Neural progenitor cell (in vitro differentiated cells): ENCODE results near the gene RASSF4. TPM values are rescaled to one million over a fixed set of nuclear protein-coding genes. Genes with fewer than 3 reads are reported as not detected.

Source experiments
- DNase-seq: peaks from one replicate; pipeline ENCODE4 v3.0.0-alpha.2; 2016; ENCODE audit warnings: low spot score
- H2AFZ ChIP-seq: fragments of 200-600 bp; sonication (generic); replicated peaks from 2 replicates; pipeline ENCODE4 v1.6.1; 2016; ENCODE audit warnings: antibody characterized with exemption
- H3F3A ChIP-seq: fragments of 200-600 bp; sonication (generic); 2 replicates; pipeline ENCODE4 v1.6.1; 2016; ENCODE audit warnings: antibody characterized with exemption, low read depth
- H3K27ac ChIP-seq: fragments of 200-600 bp; sonication (generic); 2 replicates; pipeline ENCODE4 v1.5.1; 2016; ENCODE audit warnings: mild to moderate bottlenecking
- H3K27me3 ChIP-seq: fragments of 200-600 bp; sonication (generic); 2 replicates; pipeline ENCODE4 v1.6.1; 2016; ENCODE audit warnings: mild to moderate bottlenecking, moderate library complexity
- H3K36me3 ChIP-seq: fragments of 200-600 bp; sonication (generic); 2 replicates; pipeline ENCODE4 v1.5.1; 2016
- H3K4me1 ChIP-seq: fragments of 200-600 bp; sonication (generic); 2 replicates; pipeline ENCODE4 v1.6.1; 2016; ENCODE audit warnings: mixed run types
- H3K4me2 ChIP-seq: fragments of 200-600 bp; sonication (generic); 2 replicates; pipeline ENCODE4 v1.6.1; 2016
- H3K4me3 ChIP-seq: fragments of 200-600 bp; sonication (generic); 2 replicates; pipeline ENCODE4 v1.5.1; 2016
- H3K79me2 ChIP-seq: fragments of 200-600 bp; sonication (generic); 2 replicates; pipeline ENCODE4 v1.6.1; 2016; ENCODE audit warnings: low read depth
- H3K9ac ChIP-seq: fragments of 200-600 bp; sonication (generic); 2 replicates; pipeline ENCODE4 v1.6.1; 2016
- H3K9me3 ChIP-seq: fragments of 200-600 bp; sonication (generic); 2 replicates; pipeline ENCODE4 v1.5.1; 2016; ENCODE audit warnings: low read depth
- H4K20me1 ChIP-seq: fragments of 200-600 bp; sonication (generic); 2 replicates; pipeline ENCODE4 v1.6.1; 2016; ENCODE audit warnings: low read depth
- H3K27ac Mint-ChIP-seq: 3 replicates; pipeline ENCODE4 v1.8.0; 2021; ENCODE audit warnings: mixed read lengths
- H3K27me3 Mint-ChIP-seq: 2 replicates; pipeline ENCODE4 v1.8.0; 2022; ENCODE audit warnings: low read depth, mild to moderate bottlenecking, inconsistent platforms, moderate library complexity, mixed read lengths; ENCODE audit not compliant: insufficient read depth
- H3K36me3 Mint-ChIP-seq: 3 replicates; pipeline ENCODE4 v1.8.0; 2021; ENCODE audit warnings: mixed read lengths
- H3K4me1 Mint-ChIP-seq: 3 replicates; pipeline ENCODE4 v1.8.0; 2021; ENCODE audit warnings: mixed read lengths
- H3K4me3 Mint-ChIP-seq: 3 replicates; pipeline ENCODE4 v1.8.0; 2021; ENCODE audit warnings: mild to moderate bottlenecking, moderate library complexity, mixed read lengths
- H3K9me3 Mint-ChIP-seq: 3 replicates; pipeline ENCODE4 v1.8.0; 2020; ENCODE audit warnings: mixed read lengths
- EZH2 ChIP-seq: fragments of 200-600 bp; sonication (generic); IDR thresholded peaks from 2 replicates; pipeline ENCODE4 v1.6.1; 2017; ENCODE audit warnings: antibody characterized with exemption, mild to moderate bottlenecking, moderate library complexity
- EZH2phosphoT487 ChIP-seq: fragments of 200-600 bp; sonication (generic); IDR thresholded peaks from 2 replicates; pipeline ENCODE4 v1.6.1; 2017; ENCODE audit warnings: antibody characterized with exemption
- total RNA-seq: library from RNA; depleted of rRNA; stranded (reverse); fragments of >200 nt; gene quantifications from 2 replicates; pipeline ENCODE4 v1.2.3, GENCODE V29; 2015; ENCODE audit warnings: low replicate concordance
- TF ChIP-seq, protein P1 (sequence below): fragments of 200-600 bp; sonication (generic); IDR thresholded peaks from 2 replicates; pipeline ENCODE4 v1.5.1; 2017; ENCODE audit warnings: antibody characterized with exemption, mild to moderate bottlenecking

The RASSF4 gene
- total RNA-seq, 1 donor from 2014 or later: 3.1 TPM

DNA sequence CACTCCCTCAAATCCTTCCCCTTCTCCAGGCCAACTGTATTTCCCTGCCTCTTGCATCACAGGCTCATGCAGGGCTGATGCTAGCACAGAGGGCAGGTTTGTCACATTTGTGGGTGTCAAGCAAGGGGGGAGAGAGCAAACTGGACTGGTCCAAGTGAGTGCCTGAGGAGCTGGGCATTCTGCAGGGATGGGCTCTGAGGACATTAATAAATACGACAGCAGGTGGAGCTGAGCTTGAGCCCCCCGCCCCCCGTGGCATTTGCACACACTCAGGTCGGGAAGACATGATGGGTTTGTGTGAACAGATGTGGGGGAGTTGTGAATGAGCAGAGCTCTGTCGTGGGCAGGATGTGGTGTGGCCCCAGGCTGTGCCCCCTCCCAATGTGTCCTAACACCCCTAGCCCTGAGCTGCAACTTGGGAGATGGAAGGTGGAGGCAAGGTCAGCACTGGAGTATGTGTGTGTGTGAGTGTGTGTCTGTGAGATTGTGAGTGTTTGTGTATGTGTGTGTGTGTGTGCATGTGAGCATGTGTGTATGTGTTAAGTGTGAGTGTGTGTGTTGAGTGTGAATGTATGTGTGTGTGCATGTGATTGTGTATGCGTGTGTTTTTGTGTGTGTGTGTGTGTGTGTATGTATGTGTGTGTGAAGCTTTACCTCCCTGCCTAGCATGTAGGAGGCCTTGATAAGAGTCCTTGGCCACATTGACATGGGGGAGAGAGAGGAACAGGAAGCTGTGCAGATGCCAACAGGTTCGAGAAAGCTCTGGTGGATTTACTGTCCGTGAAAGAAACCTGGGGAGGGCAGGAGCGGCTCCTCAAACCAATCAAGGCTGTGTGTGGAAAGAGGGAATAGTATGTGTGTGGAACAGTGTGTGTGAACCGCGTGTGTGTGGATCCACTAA lies 9.1 kb downstream of the RASSF4 start:
- TF ChIP-seq EZH2: no peak
- TF ChIP-seq EZH2phosphoT487: no peak
- TF ChIP-seq, protein P1, sequence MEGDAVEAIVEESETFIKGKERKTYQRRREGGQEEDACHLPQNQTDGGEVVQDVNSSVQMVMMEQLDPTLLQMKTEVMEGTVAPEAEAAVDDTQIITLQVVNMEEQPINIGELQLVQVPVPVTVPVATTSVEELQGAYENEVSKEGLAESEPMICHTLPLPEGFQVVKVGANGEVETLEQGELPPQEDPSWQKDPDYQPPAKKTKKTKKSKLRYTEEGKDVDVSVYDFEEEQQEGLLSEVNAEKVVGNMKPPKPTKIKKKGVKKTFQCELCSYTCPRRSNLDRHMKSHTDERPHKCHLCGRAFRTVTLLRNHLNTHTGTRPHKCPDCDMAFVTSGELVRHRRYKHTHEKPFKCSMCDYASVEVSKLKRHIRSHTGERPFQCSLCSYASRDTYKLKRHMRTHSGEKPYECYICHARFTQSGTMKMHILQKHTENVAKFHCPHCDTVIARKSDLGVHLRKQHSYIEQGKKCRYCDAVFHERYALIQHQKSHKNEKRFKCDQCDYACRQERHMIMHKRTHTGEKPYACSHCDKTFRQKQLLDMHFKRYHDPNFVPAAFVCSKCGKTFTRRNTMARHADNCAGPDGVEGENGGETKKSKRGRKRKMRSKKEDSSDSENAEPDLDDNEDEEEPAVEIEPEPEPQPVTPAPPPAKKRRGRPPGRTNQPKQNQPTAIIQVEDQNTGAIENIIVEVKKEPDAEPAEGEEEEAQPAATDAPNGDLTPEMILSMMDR: no peak
- peaks cover 21% of the 10 kb centered on the region for H3K4me1 ChIP-seq
- H3K27ac Mint-ChIP-seq: peak overlapping the region; percentile 31
- H3K36me3 Mint-ChIP-seq: peaks cover 11% of the 10 kb centered on the region
- H3K27me3 ChIP-seq: peaks cover 3% of the 10 kb centered on the region
- H3K4me2 ChIP-seq: no peak overlapping the region
- no peak overlapping the region for H3K9ac ChIP-seq
- no peaks in the 10 kb centered on the region for H3K79me2 ChIP-seq
- H3K4me3 ChIP-seq: no peak overlapping the region
- H3K36me3 ChIP-seq: no peaks in the 10 kb centered on the region
- peaks cover 12% of the 10 kb centered on the region for H3F3A ChIP-seq
- H3K4me1 Mint-ChIP-seq: peaks cover 41% of the 10 kb centered on the region
- H2AFZ ChIP-seq: no peak overlapping the region
- H3K4me3 Mint-ChIP-seq: peak overlapping the region; percentile 0
- no peaks in the 10 kb centered on the region for H3K9me3 ChIP-seq
- no peaks in the 10 kb centered on the region for H4K20me1 ChIP-seq
- peaks cover 7% of the 10 kb centered on the region for H3K27me3 Mint-ChIP-seq
- DNase-seq: no peak
- H3K27ac ChIP-seq: no peak overlapping the region
- no peaks in the 10 kb centered on the region for H3K9me3 Mint-ChIP-seq

DNA sequence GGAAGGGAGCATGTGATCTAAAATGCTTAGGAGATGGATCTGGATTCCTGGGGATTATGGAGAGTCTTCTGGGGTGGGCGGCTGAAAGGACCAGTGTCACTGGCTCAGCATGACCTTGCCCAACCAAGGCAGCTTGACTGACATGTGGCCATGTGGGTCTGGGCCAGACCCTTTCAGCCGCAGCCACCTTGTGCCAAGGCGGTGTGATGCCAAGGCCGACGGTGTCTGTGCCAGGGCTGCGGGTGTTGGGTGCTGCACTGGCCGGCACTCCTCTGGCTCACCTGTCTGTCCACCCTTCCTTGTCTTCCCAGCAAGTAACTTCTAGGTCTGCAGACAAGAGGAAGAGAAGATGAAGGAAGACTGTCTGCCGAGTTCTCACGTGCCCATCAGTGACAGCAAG lies 10.3 kb downstream of the RASSF4 start:
- no peaks in the 10 kb centered on the region for H3K9me3 Mint-ChIP-seq
- peaks cover 11% of the 10 kb centered on the region for H3K36me3 Mint-ChIP-seq
- no peak overlapping the region for H3K4me2 ChIP-seq
- H3K4me1 ChIP-seq: peaks cover 16% of the 10 kb centered on the region
- no peak overlapping the region for H3K4me3 Mint-ChIP-seq
- no peaks in the 10 kb centered on the region for H3K36me3 ChIP-seq
- H4K20me1 ChIP-seq: no peaks in the 10 kb centered on the region
- H3K4me3 ChIP-seq: no peak overlapping the region
- no peak overlapping the region for H3K27ac ChIP-seq
- no peak overlapping the region for H3K9ac ChIP-seq
- no peak for DNase-seq
- TF ChIP-seq EZH2phosphoT487 (no peak), EZH2 (no peak)
- TF ChIP-seq, protein P1: no peak
- H3K27me3 ChIP-seq: peaks cover 14% of the 10 kb centered on the region
- H3K27ac Mint-ChIP-seq: no peak overlapping the region
- H3K4me1 Mint-ChIP-seq: peaks cover 33% of the 10 kb centered on the region
- H2AFZ ChIP-seq: no peak overlapping the region
- H3K27me3 Mint-ChIP-seq: peaks cover 7% of the 10 kb centered on the region
- H3K9me3 ChIP-seq: no peaks in the 10 kb centered on the region
- H3F3A ChIP-seq: peaks cover 1% of the 10 kb centered on the region
- no peaks in the 10 kb centered on the region for H3K79me2 ChIP-seq

DNA sequence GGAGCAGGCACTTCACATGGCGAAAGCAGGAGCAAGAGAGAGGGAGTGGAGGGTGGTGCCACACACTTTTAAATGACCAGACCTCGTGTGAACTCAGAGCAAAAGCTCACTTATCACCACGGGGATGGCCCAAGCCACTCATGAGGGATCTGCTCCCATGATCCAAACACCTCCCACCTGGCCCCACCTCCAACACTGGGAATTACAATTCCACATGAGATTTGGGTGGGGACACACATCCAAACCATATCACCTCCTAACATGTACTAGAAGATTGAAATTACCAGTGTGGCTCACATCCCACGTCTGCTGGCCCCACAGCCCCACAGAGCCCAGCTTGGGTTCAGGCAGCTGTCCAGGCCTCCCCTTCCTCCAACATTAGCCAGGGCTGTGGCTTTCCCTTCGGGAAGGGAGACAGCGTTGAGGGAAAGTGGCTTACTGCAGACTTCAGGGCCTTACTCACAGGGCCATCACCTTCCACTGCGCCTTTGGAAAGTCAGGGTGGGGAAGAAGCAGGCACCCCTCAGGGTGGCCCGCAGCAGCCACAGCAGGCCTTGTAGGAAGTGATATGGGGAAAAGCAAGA lies 11.3 kb downstream of the RASSF4 start:
- Mint-ChIP-seq H3K4me3 (peak overlapping the region; percentile 61), H3K36me3 (peaks cover 11% of the 10 kb centered on the region), H3K27ac (no peak overlapping the region), H3K27me3 (peaks cover 7% of the 10 kb centered on the region), H3K9me3 (no peaks in the 10 kb centered on the region), H3K4me1 (peaks cover 25% of the 10 kb centered on the region)
- no peak for TF ChIP-seq EZH2
- TF ChIP-seq, protein P1: no peak
- no peak for TF ChIP-seq EZH2phosphoT487
- H3K4me2 ChIP-seq: no peak overlapping the region
- H4K20me1 ChIP-seq: no peaks in the 10 kb centered on the region
- no peaks in the 10 kb centered on the region for H3K36me3 ChIP-seq
- H3K27me3 ChIP-seq: peaks cover 14% of the 10 kb centered on the region
- H3K9me3 ChIP-seq: no peaks in the 10 kb centered on the region
- no peaks in the 10 kb centered on the region for H3F3A ChIP-seq
- no peak overlapping the region for H3K27ac ChIP-seq
- no peak overlapping the region for H3K9ac ChIP-seq
- H2AFZ ChIP-seq: no peak overlapping the region
- H3K4me1 ChIP-seq: peaks cover 14% of the 10 kb centered on the region
- H3K79me2 ChIP-seq: no peaks in the 10 kb centered on the region
- no peak for DNase-seq
- no peak overlapping the region for H3K4me3 ChIP-seq
